ENCODE measurements around the gene FBXW11. TPM values are rescaled to one million over a fixed set of nuclear protein-coding genes. Genes with fewer than 3 reads are reported as not detected.

Gene FBXW11
- total RNA-seq, 1 experiment from 2014 or later, result 52.2 TPM

- Mint-ChIP-seq H3K4me3 (no peak overlapping the region), H3K27ac (no peak overlapping the region), H3K9me3 (peaks cover 11% of the 10 kb centered on the region), H3K36me3 (peaks cover 7% of the 10 kb centered on the region; the same call in 1 of the 2 replicates), H3K27me3 (ENCODE audit: low read depth) (peaks cover 3% of the 10 kb centered on the region; the same call in 1 of the 2 replicates), H3K4me1 (peaks cover 8% of the 10 kb centered on the region)
- no peak for TF ChIP-seq E2F5 (CRISPR knock-in tag; IDR thresholded peaks at IDR 0.05)
- no peak for TF ChIP-seq IRF1 (CRISPR knock-in tag; IDR thresholded peaks at IDR 0.05)
- TF ChIP-seq TP53 (CRISPR knock-in tag; IDR thresholded peaks at IDR 0.05), result no peak
- no peak for TF ChIP-seq ZNF317 (CRISPR knock-in tag; IDR thresholded peaks at IDR 0.05; ENCODE audit: borderline replicate concordance, low read depth)
- TF ChIP-seq, protein P1, sequence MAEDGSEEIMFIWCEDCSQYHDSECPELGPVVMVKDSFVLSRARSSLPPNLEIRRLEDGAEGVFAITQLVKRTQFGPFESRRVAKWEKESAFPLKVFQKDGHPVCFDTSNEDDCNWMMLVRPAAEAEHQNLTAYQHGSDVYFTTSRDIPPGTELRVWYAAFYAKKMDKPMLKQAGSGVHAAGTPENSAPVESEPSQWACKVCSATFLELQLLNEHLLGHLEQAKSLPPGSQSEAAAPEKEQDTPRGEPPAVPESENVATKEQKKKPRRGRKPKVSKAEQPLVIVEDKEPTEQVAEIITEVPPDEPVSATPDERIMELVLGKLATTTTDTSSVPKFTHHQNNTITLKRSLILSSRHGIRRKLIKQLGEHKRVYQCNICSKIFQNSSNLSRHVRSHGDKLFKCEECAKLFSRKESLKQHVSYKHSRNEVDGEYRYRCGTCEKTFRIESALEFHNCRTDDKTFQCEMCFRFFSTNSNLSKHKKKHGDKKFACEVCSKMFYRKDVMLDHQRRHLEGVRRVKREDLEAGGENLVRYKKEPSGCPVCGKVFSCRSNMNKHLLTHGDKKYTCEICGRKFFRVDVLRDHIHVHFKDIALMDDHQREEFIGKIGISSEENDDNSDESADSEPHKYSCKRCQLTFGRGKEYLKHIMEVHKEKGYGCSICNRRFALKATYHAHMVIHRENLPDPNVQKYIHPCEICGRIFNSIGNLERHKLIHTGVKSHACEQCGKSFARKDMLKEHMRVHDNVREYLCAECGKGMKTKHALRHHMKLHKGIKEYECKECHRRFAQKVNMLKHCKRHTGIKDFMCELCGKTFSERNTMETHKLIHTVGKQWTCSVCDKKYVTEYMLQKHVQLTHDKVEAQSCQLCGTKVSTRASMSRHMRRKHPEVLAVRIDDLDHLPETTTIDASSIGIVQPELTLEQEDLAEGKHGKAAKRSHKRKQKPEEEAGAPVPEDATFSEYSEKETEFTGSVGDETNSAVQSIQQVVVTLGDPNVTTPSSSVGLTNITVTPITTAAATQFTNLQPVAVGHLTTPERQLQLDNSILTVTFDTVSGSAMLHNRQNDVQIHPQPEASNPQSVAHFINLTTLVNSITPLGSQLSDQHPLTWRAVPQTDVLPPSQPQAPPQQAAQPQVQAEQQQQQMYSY (CRISPR knock-in tag; IDR thresholded peaks at IDR 0.05), result no peak
- TF ChIP-seq HMGA2 (CRISPR knock-in tag; IDR thresholded peaks at IDR 0.05), result no peak
- TF ChIP-seq, protein P2, sequence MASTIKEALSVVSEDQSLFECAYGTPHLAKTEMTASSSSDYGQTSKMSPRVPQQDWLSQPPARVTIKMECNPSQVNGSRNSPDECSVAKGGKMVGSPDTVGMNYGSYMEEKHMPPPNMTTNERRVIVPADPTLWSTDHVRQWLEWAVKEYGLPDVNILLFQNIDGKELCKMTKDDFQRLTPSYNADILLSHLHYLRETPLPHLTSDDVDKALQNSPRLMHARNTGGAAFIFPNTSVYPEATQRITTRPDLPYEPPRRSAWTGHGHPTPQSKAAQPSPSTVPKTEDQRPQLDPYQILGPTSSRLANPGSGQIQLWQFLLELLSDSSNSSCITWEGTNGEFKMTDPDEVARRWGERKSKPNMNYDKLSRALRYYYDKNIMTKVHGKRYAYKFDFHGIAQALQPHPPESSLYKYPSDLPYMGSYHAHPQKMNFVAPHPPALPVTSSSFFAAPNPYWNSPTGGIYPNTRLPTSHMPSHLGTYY (CRISPR knock-in tag; IDR thresholded peaks at IDR 0.05), result no peak
- TF ChIP-seq IRF2 (CRISPR knock-in tag; IDR thresholded peaks at IDR 0.05; ENCODE audit: borderline replicate concordance, low read depth), result no peak
- TF ChIP-seq, protein P3, sequence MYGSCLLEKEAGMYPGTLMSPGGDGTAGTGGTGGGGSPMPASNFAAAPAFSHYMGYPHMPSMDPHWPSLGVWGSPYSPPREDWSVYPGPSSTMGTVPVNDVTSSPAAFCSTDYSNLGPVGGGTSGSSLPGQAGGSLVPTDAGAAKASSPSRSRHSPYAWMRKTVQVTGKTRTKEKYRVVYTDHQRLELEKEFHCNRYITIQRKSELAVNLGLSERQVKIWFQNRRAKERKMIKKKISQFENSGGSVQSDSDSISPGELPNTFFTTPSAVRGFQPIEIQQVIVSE (CRISPR knock-in tag; IDR thresholded peaks at IDR 0.05; ENCODE audit: borderline replicate concordance), result no peak
- TF ChIP-seq JAZF1 (CRISPR knock-in tag; IDR thresholded peaks at IDR 0.05), result no peak
- no peak for TF ChIP-seq ETV6 (CRISPR knock-in tag; IDR thresholded peaks at IDR 0.05)
- no peak for TF ChIP-seq ZBTB21 (CRISPR knock-in tag; IDR thresholded peaks at IDR 0.05; ENCODE audit: borderline replicate concordance)
- TF ChIP-seq ZNF281 (CRISPR knock-in tag; IDR thresholded peaks at IDR 0.05), result no peak
- POLR2A ChIA-PET, result no interaction called here
- CTCF ChIA-PET, result interaction anchor here (1.0 to 1.5 kb wide), 3 partner anchors 21 to 353 kb away, joined by 3 to 5 read pairs (median 3); no protein-coding TSS in a partner anchor
- ATAC-seq, result no peak
- no peak for DNase-seq (ENCODE audit: low spot score)
Measured at GRCh38 chr5:171837522-171837921, 168.9 kb downstream of the FBXW11 start.

- ChIA-PET POLR2A (no interaction called here), CTCF (interaction anchor here (1.2 kb wide), 1 partner anchor 23 kb away, joined by 3 read pairs; no protein-coding TSS in a partner anchor)
- H3K36me3 Mint-ChIP-seq, result peaks cover 15% of the 10 kb centered on the region
- peaks cover 32% of the 10 kb centered on the region for H3K9me3 Mint-ChIP-seq
- no peak overlapping the region for H3K27ac Mint-ChIP-seq
- no peak for ATAC-seq
- DNase-seq (ENCODE audit: low spot score), result no peak
- H3K4me3 Mint-ChIP-seq, result no peak overlapping the region
- no peaks in the 10 kb centered on the region; the same call in 1 of the 2 replicates for H3K27me3 Mint-ChIP-seq (ENCODE audit: low read depth)
- H3K4me1 Mint-ChIP-seq, result peaks cover 8% of the 10 kb centered on the region
- TF ChIP-seq ZSCAN18 (CRISPR knock-in tag; IDR thresholded peaks at IDR 0.05), result no peak
- no peak for TF ChIP-seq ZNF317 (CRISPR knock-in tag; IDR thresholded peaks at IDR 0.05; ENCODE audit: borderline replicate concordance, low read depth)
- no peak for TF ChIP-seq IRF1 (CRISPR knock-in tag; IDR thresholded peaks at IDR 0.05)
- no peak for TF ChIP-seq ELF4 (CRISPR knock-in tag; IDR thresholded peaks at IDR 0.05; ENCODE audit: low read depth)
- no peak for TF ChIP-seq ZNF423 (CRISPR knock-in tag; IDR thresholded peaks at IDR 0.05)
- no peak for TF ChIP-seq USF2 (CRISPR knock-in tag; IDR thresholded peaks at IDR 0.05)
- no peak for TF ChIP-seq ESRRA (CRISPR knock-in tag; IDR thresholded peaks at IDR 0.05; ENCODE audit: borderline replicate concordance)
Measured at GRCh38 chr5:171835066-171835465, 171.4 kb downstream of the FBXW11 start.
